ENCODE results near the gene TRIO.

The TRIO gene

GRCh38 chr5:14184725-14185124 lies 41.6 kb downstream of the TRIO start:
- Histone ChIP-seq H3K36me3 (ENCODE audit: insufficient read depth, low read length) (no peaks in the 10 kb centered on the region), H3K9me3 (ENCODE audit: insufficient read depth, low read length, severe bottlenecking) (no peaks in the 10 kb centered on the region), H3K4me2 (ENCODE audit: insufficient read depth, low read length) (no peak overlapping the region), H3K79me2 (ENCODE audit: insufficient read depth, low read length) (no peaks in the 10 kb centered on the region), H4K20me1 (ENCODE audit: insufficient read depth, low read length) (no peaks in the 10 kb centered on the region), H3K9ac (ENCODE audit: low read depth, low read length) (no peak overlapping the region), H3K27me3 (ENCODE audit: insufficient read depth, low read length, poor library complexity) (no peaks in the 10 kb centered on the region), H3K4me1 (ENCODE audit: insufficient read depth, low read length) (no peaks in the 10 kb centered on the region), H2AFZ (ENCODE audit: low read depth, low read length) (no peak overlapping the region), H3K4me3 (ENCODE audit: low read depth in 1 of 2, low read length in 2 of 2) (no peak overlapping the region), H3K27ac (ENCODE audit: low read length) (no peak overlapping the region)
- ATAC-seq (ENCODE audit: insufficient read depth, low read depth) = no peak
- no peak for DNase-seq
- TF ChIP-seq EZH2 (IDR thresholded peaks at IDR 0.05; ENCODE audit: borderline replicate concordance, low read depth, low read length, severe bottlenecking) (no peak), CTCF (IDR thresholded peaks at IDR 0.05; ENCODE audit: borderline replicate concordance, extremely low read depth, low read length, poor library complexity, severe bottlenecking) (no peak)

- no peaks in the 10 kb centered on the region for H4K20me1 ChIP-seq (ENCODE audit: insufficient read depth, low read length)
Measured at GRCh38 chr5:14185326-14186058, 42.4 kb downstream of the TRIO start.

GRCh38 chr5:14186059-14186830 lies 43.1 kb downstream of the TRIO start:
- Histone ChIP-seq H2AFZ (ENCODE audit: low read depth, low read length) (no peak overlapping the region), H3K4me3 (ENCODE audit: low read depth in 1 of 2, low read length in 2 of 2) (no peak overlapping the region), H3K9me3 (ENCODE audit: insufficient read depth, low read length, severe bottlenecking) (no peaks in the 10 kb centered on the region), H3K9ac (ENCODE audit: low read depth, low read length) (no peak overlapping the region), H4K20me1 (ENCODE audit: insufficient read depth, low read length) (no peaks in the 10 kb centered on the region), H3K27ac (ENCODE audit: low read length) (no peak overlapping the region), H3K36me3 (ENCODE audit: insufficient read depth, low read length) (no peaks in the 10 kb centered on the region), H3K4me1 (ENCODE audit: insufficient read depth, low read length) (no peaks in the 10 kb centered on the region), H3K27me3 (ENCODE audit: insufficient read depth, low read length, poor library complexity) (no peaks in the 10 kb centered on the region), H3K79me2 (ENCODE audit: insufficient read depth, low read length) (no peaks in the 10 kb centered on the region), H3K4me2 (ENCODE audit: insufficient read depth, low read length) (no peak overlapping the region)
- ATAC-seq (ENCODE audit: insufficient read depth, low read depth) = no peak
- DNase-seq = no peak
- TF ChIP-seq CTCF (IDR thresholded peaks at IDR 0.05; ENCODE audit: borderline replicate concordance, extremely low read depth, low read length, poor library complexity, severe bottlenecking) (no peak), EZH2 (IDR thresholded peaks at IDR 0.05; ENCODE audit: borderline replicate concordance, low read depth, low read length, severe bottlenecking) (no peak)

More at GRCh38 chr5:14185326-14186058, 42.4 kb downstream of the TRIO start:
- H3K9me3 ChIP-seq (ENCODE audit: insufficient read depth, low read length, severe bottlenecking) = no peaks in the 10 kb centered on the region
- H3K4me2 ChIP-seq (ENCODE audit: insufficient read depth, low read length) = no peak overlapping the region
- H3K27me3 ChIP-seq (ENCODE audit: insufficient read depth, low read length, poor library complexity) = no peaks in the 10 kb centered on the region
- no peaks in the 10 kb centered on the region for H3K4me1 ChIP-seq (ENCODE audit: insufficient read depth, low read length)
- ATAC-seq (ENCODE audit: insufficient read depth, low read depth) = no peak
- TF ChIP-seq EZH2 (IDR thresholded peaks at IDR 0.05; ENCODE audit: borderline replicate concordance, low read depth, low read length, severe bottlenecking) (no peak), CTCF (IDR thresholded peaks at IDR 0.05; ENCODE audit: borderline replicate concordance, extremely low read depth, low read length, poor library complexity, severe bottlenecking) (no peak)
- H3K36me3 ChIP-seq (ENCODE audit: insufficient read depth, low read length) = no peaks in the 10 kb centered on the region
- H3K27ac ChIP-seq (ENCODE audit: low read length) = no peak overlapping the region
- H3K79me2 ChIP-seq (ENCODE audit: insufficient read depth, low read length) = no peaks in the 10 kb centered on the region
- DNase-seq = no peak
- H2AFZ ChIP-seq (ENCODE audit: low read depth, low read length) = no peak overlapping the region
- no peak overlapping the region for H3K9ac ChIP-seq (ENCODE audit: low read depth, low read length)
- H3K4me3 ChIP-seq (ENCODE audit: low read depth in 1 of 2, low read length in 2 of 2) = no peak overlapping the region
